ENCODE measurements around the gene AFAP1.

The AFAP1 gene

GRCh38 chr4:7838136-7838782, 101.4 kb downstream of the AFAP1 start:
- no peak for DNase-seq

GRCh38 chr4:7837597-7838135, 102.0 kb downstream of the AFAP1 start:
- no peak for DNase-seq

GRCh38 chr4:7831858-7832730, 107.6 kb downstream of the AFAP1 start:
- no peak for DNase-seq

GRCh38 chr4:7831330-7831729, 108.3 kb downstream of the AFAP1 start:
- DNase-seq = no peak

DNA sequence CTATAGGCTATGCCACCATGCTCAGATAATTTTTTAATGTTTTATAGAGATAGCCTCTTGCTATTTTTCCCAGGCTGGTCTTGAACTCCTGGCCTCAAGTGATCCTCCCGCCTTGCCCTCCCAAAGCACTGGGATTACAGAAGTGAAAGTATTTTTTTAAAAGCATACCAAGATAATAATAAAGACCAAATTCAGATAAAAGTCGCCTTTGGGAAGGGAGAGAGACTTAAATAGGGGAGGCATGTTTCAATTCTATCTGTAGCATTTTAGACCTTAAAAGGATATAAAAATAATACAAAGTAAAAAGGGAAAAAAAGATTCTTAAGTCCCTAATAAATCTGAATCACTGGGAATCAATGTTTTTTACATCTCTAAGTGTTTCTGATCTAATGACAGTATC, 108.9 kb downstream of the AFAP1 start:
- no peak for DNase-seq

GRCh38 chr4:7829652-7830580, 109.7 kb downstream of the AFAP1 start:
- no peak for DNase-seq

GRCh38 chr4:7828793-7829301, 110.8 kb downstream of the AFAP1 start:
- no peak for DNase-seq

DNA sequence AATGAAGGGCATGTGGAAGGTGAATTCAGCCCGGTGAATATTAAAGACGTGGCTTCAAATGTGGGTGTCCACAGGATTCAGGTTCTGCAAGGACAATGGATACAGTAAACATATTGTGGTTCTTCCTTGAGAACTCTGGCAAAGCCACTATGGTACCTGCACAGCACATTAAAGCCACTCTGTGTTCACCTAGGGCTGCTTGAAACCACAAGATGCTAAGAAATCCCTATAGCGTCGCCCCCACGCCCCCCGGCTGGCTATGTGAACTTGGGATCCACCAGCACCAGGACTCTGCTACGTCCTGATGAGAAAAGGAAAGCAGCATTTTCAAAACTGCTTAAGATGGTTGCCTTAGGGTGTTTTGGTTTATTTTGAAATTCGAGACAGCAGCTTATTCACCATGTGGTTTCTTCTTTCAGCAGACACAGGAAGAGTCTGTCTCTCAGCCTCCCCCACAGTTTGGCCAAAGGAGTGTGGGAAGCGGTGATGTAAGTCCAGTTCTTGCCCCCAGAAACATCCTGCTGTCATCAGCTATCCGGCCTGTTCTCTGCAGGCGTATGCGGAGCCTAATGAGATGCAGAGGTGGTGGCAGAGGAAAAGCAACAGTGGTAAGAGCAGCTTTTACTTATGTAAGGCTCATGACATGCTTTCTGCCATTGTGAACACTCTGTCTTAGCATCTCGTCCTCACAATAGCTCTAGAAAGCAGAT, 111.5 kb downstream of the AFAP1 start:
- DNase-seq = no peak

DNA sequence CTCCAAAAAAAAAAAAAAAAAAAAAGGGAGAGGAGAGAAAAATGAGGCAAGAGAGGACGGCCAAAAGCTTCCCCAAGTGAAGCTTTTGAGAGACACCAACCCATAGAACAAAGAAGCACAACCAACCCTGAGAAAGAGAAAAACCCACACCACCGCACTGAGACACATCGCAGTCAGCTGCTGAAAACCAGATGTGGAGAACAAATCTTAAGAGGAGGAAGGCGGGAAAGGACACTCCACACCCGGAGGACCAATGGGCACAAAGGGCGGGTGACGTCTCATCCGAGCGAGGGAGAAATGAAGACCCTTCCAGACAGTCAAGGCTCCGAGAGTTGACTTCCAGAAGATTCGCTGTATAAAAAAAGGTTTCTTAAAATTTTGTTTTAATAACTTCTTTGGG, 112.1 kb downstream of the AFAP1 start:
- DNase-seq = no peak

- no peak for DNase-seq
These were observed 112.8 kb downstream of the AFAP1 start for GRCh38 chr4:7826909-7827306.

GRCh38 chr4:7826176-7826908, 113.3 kb downstream of the AFAP1 start:
- no peak for DNase-seq

DNA sequence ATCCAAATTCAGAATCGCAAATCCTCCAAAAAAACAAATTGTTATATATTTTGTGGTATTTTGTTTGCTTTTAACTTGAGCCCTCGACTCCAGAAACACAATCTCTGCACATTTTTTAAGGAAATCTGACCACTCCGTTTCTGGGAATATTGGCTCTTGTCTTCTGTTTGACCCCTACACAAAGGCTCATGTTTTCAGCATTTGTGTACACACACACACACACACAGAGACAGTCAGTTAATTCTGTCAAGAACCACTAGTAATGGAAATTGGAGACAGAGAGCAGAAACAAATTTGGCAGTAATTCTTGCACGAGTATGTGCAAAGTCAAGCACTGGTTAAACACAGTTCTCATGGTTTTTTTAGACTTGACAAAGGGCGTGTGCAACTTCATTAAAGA, 115.4 kb downstream of the AFAP1 start:
- DNase-seq = no peak

- DNase-seq = no peak
These were observed 116.2 kb downstream of the AFAP1 start for GRCh38 chr4:7823416-7823824.

DNA sequence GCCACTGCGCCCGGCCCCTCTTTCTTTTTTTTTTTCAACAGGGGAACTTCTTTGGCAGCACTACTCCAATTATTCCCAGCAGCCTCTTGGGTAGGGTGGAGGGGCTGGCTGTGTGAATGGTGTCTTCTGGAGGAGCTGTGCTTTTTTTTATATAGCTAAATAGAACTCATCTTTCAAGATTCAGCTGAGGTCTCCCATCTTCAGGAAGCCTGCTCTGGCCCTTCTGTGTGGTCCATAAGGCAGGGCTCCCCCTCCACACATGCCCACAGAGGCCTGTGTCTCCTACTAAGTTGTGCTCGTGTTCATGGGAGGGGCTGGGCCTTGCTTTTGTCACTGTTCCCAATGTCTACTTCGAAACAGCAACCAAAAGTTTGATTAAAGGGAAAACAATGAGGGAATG, 116.8 kb downstream of the AFAP1 start:
- DNase-seq = no peak

- no peak for DNase-seq
These were observed 117.5 kb downstream of the AFAP1 start for GRCh38 chr4:7822137-7822505.

GRCh38 chr4:7821245-7822136, 118.2 kb downstream of the AFAP1 start:
- no peak for DNase-seq

GRCh38 chr4:7820031-7820818, 119.4 kb downstream of the AFAP1 start:
- DNase-seq = no peak

DNA sequence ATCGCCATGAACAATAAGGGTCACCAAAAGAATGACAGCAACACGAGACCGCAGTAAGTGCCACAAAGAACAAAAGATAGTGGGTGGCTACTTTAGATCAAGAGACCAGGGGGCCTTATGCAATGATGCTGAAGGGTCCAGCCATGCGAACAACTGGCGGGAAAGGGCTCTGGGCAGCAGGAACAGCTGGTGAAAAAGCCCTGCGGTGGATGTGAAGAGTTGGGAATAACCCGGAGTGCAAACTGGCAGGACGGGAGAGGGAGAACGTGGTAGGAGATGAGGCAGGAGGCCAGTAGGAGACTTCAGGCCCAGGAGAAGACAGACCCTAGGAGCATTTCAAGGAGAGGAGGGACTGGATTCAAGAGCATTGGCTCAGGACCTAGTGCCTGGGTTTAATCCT, 120.2 kb downstream of the AFAP1 start:
- no peak for DNase-seq

DNA sequence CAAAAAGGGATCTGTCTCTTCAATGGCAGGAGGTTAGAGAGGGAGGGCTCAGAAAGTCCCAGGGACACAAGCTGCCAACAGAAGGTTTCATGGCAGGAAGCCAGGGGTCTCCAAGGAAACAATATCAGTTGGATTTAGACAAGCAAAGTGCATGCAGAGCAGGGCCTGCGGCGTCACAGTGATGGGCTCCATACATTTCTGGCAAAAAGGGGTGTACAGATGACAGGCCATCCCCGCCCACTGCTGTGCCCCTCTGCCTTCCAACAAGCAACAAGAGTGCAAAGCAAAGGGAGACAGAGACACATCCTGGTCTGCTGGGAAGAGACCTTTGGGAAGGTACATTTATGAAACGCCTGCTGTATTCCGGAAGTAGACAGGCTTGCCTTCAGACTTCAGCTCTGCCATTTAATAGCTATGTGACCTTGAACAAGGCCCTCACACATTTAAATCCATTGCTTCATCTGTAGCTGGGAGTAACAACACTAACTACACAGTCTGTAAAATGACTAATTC, 121.2 kb downstream of the AFAP1 start:
- no peak for DNase-seq
